ENCODE measurements around the gene RAC3.

RAC3 gene

DNA sequence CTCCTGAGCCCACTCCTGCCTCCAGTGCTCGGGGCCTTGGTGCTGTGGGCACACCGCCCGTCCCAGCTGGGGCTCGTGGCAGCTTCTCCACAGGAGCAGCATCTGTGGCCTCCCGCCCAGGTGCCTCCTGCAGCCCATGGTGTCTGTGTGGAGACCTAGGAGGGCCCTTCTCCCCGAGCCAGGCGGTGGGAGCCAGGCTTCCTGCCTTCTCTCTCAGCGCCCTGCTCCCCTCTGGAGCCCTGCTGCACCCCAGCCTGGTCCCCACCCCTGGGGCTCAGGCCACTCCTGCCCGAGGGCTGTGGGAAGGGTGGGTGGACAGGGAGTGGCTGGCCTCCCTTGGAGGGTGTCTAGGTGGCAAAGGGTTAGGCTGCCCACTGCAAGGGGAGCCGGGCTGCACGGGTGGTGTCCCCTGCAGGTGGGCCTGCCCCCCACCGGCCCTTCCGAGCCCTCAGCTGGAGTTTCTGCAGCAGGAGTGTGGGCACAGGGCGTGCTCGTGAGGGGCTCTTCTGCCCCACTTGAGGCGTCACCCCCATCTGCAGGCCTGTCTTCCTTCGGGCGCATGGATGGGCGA, 19.8 kb upstream of the RAC3 start:
- in situ Hi-C loops (cut with HindIII; ENCODE audit: low sequenced_read_pairs), result no loop called here

DNA sequence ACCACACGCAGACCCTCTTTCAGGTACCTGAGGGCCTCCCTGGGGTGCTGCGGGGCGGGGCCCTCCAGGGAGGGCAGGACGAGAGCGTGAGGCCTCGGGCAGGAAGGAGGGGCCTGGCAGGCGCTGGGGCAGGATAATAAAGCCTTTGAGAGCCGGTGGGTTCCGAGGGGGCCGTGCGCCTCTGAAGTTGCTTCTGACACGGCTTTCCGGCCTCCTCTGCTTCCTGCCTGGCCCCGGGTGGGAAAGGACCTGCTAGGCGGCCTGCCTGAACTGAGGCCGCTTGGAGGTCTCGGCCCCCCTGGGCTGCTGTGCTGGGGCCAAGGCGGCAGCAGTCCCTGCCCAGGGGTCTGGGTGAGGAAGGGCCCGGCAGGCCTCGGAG, 19.2 kb upstream of the RAC3 start:
- in situ Hi-C loops (cut with HindIII; ENCODE audit: low sequenced_read_pairs), result no loop called here

DNA sequence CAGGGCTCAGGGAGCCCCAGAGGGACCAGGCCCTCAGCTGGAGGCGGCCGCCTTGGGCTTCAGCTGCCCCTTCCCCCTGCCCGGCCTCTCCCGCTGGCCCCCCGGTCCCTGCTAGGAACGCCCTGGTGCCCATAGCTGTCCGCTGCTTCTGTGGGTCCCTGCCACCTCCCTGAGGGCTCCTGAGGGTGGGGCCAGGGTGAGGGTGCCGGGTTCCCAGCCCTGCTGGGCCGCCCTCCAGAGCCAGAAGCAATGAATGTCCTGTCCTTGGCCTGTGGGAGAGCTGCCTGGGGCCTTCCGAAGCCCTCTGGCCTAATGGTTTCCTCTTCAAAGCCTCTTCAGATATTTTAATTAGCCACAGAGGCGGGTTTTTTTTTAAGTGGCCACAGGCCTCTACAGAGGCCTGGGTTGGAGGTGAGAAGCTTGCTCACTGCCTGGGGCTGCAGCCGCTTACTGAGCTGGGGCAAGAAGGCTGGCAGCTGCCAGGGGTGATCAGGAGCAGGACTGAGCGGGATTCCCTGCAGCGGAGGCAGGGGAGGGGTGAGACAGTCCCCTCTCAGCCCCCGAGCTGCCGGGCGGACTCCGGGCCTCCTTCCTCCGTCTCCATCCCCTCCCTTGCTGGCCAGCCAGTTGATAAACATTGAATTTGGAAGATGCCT, 18.7 kb upstream of the RAC3 start:
- in situ Hi-C loops (cut with HindIII; ENCODE audit: low sequenced_read_pairs), result no loop called here

DNA sequence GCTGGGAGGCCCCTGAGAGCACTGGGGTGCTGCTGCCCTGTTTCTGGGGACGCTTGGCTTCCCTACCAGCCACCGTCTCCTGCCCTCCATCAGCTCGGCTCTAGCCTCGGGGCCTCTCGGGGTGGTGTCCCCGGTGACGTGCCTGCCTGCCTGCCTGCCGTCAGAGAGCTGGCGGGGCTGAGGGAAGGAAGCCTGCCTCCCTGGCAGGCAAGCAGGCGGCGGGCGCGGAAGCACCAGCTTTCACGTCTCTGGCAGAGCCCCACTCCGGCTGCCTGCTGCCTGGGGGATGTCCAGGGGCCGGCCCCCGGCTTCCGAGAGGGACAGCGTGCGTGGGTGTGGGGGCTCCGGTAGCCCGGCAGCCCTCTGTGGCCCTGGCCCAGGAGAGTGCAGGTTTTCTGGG, 18.1 kb upstream of the RAC3 start:
- in situ Hi-C loops (cut with HindIII; ENCODE audit: low sequenced_read_pairs), result no loop called here

DNA sequence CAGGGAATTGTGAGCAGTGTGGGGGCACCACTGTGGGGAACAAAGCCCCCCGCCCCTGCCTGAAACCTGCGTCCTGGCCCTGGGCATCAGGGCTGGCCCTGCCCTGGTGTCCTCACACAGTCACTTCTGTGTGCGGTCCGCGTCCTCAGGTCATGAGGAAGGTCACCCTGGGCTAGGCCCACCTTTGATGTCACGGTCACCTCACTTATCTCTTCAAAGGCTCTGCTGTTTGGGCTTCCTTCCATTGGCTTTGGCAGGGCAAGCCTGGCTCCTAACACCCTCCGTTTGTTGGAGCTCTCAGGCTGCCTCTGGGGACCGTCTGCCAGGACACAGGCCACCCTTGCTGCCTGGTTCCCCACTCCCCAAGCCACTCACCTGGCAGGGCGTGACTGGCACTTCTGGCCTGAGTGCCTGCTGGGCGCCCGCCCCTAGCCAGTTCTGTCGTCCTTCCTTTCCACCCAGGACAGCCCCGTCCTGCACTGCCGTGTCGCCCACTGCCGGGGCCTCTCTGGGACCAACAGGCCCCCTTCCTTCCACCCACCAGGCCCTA, 17.6 kb upstream of the RAC3 start:
- in situ Hi-C loops (cut with HindIII; ENCODE audit: low sequenced_read_pairs), result no loop called here

DNA sequence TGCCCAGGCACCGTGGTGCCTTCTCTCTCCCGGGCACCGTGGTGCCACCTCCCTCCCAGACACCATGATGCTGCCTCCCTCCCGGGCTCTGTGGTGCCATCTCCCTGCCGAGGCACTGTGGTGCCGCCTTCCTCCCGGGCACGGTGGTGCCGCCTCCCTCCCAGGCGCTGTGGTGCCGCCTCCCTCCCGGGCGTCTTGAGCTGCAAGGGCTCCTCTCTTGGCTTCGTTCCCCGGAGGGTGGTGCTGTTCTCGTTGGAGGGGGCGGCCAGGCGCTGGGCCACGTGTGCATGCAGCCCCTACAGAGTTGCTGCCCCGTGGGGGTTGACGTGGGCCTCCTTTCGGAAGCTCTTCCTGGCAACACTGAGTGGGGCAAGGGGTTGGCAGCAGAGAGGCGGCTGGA, 17.0 kb upstream of the RAC3 start:
- in situ Hi-C loops (cut with HindIII; ENCODE audit: low sequenced_read_pairs), result no loop called here

DNA sequence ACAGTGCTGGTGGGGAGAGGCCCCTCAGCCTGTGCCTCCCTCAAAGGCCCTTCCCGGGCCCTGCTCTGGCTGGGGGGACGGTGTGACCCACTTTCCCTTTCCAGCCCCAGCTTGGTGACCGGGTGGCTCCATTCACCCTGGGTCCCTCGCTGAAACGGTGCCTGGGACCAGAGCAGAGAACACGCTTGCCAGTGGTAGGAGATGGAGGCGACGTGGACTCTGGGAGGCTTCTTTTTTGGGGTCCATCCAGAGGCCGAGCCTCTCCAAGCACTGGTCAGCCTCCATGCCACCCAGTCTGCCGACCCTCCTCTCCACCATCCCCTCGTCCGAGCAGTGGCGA, 16.5 kb upstream of the RAC3 start:
- in situ Hi-C loops (cut with HindIII; ENCODE audit: low sequenced_read_pairs), result no loop called here

DNA sequence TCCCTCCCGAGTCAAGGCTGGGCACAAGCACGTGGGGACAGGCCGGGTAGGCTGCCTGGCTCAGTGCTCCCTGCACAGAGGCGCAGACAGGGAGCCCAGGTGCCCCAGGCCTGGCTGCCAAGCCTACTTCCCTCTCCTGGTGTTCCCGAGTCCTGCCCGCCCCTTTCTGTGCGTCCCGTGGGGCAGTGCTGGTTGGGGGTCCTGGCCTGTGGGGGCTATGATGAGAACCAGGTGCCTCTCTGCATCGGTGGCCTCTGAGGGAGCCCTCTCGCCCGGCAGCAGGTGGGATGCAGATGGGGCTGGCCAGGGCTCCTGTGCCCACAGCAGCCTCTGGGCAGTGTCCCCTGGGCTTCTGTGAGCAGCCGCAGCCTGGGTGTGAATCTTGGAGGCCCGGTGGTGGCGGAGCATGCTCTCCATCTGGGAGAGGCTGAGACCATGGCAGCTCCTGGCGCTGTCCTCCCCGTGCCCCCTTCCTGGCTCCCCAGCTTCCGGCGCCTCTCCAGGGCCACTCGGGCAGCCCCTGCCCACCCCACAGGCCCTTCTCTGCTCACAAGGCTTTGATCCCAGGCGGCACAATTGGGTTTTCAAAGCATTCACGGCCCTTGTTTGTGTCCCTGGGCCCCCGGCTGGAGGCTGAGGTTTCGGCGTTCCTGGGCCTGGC, 16.0 kb upstream of the RAC3 start:
- in situ Hi-C loops (cut with HindIII; ENCODE audit: low sequenced_read_pairs), result no loop called here

DNA sequence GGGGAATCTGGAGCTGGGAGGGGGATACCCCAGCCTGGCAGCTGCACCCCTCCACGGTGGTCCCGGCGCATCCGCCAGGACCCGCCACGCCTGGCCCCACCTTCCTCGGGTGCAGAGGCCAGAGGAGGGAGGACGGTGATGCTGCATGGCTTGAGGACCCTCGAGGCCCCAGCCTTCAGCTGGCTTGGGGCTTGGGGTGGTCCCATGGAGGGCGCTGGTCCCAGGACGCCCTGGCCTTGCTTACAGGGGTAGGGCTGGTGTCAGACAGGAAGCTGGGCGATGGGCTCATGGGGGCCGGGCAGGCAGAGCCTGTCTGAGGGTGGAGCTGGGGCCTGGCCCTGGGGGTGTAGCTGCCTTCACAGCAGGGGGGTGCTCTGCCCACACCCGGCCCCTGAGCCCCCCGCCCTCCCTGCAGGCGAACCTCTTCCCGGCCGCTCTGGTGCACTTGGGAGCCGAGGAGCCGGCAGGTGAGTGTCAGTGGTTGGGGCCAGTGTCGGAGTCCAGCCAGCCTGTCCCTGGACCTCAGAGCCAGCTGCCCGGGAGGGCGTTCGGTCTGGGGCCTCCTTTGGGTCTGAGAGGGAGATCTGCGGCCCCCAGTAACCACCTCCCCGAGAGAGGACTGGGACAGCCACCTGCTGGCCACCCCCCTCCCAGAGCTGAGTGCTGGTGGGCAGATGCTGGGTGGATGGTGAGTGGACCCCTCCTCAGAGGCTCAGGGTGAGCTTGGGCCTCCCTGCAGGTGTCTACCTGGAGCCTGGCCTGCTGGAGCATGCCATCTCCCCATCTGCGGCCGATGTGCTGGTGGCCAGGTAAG, 15.2 kb upstream of the RAC3 start:
- in situ Hi-C loops (cut with HindIII; ENCODE audit: low sequenced_read_pairs), result no loop called here

DNA sequence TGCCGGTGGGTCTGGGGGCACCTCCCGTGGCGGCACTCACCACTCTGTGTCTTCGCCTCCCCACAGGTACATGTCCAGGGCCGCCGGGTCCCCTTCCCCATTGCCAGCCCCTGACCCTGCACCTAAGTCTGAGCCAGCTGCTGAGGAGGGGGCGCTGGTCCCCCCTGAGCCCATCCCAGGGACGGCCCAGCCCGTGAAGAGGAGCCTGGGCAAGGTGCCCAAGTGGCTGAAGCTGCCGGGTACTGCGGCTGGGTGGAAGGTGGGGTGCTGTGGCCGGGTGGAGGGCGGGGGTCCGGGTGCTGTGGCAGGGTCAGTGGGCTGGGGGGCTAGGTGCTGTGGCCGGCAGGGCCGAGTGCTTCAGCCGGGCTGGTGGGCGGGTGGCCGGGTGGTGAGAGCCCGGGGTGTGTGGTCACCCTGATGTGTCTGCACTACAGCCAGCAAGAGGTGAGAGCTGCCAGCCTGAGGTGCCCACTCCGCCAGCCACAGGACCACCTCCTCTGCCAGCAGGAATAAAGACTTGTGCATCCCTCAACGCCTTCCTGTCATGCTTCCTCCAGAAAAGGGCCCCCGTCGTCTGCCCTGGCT, 14.5 kb upstream of the RAC3 start:
- in situ Hi-C loops (cut with HindIII; ENCODE audit: low sequenced_read_pairs), result no loop called here

DNA sequence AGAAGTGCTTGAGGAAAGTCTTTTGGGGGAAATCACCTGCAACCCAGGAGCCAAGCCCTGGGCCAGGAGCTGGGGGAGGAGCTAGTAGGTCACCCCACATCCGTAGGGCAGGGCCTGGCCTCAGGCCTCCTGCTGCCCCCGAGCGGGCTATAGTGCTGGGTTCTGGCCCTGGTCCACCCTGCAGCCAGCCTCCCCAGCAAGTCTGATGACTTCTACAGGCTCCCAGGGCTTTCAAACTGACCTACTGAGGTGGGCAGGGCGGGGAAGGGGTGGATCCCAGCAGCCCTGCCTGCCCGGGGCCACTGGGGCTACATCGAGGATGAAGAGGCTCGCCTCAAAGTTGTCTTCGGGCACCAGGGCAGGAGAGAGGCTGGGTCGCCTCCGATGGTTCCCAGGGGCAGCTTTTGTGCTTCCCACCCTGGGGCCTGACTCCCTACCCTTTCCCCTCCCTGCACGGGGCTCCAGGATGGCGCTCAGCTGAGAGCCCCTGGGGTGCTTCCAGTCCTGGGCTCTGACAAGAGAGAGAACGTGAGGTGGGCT, 13.8 kb upstream of the RAC3 start:
- in situ Hi-C loops (cut with HindIII; ENCODE audit: low sequenced_read_pairs), result no loop called here

DNA sequence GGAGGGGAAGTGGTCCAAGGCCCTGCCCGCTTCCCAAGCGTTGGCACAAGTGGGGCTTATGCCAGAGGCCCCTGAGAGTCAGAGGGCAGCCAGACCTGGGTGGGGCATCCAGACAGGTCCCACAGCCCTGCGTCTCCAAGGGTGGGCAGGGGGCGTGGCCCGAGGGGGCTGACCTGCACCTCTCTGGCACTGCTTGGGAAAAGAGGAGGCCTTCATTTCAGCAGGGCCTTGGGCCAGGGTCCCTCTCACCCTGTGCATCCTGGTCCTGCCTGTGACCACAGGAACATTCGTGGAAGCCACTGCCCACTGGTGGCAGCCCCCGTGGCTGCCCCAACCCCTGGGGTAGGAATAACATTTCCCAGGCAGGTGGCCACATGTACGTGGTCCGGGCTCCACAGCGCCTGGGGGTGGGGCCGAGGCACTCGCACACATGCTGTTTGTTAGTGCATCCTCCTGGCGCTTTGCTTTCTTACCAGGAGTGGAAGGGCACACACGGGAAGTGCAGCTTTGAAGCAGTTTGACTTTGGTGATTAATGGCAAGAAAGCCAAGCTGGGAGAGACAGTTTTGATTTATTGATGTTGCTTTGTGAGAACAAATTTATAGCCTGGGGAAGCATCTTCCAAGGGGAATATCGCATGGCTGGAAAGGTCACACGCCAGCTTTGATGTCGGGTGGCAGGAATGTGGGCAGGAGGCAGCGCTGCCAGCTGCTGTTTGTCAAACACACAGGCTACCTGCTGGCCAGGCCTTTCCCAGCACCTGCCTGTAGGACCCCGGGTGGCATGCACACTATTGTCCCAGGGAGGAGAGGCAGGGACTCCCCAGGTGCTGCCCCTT, 13.1 kb upstream of the RAC3 start:
- in situ Hi-C loops (cut with HindIII; ENCODE audit: low sequenced_read_pairs), result no loop called here

DNA sequence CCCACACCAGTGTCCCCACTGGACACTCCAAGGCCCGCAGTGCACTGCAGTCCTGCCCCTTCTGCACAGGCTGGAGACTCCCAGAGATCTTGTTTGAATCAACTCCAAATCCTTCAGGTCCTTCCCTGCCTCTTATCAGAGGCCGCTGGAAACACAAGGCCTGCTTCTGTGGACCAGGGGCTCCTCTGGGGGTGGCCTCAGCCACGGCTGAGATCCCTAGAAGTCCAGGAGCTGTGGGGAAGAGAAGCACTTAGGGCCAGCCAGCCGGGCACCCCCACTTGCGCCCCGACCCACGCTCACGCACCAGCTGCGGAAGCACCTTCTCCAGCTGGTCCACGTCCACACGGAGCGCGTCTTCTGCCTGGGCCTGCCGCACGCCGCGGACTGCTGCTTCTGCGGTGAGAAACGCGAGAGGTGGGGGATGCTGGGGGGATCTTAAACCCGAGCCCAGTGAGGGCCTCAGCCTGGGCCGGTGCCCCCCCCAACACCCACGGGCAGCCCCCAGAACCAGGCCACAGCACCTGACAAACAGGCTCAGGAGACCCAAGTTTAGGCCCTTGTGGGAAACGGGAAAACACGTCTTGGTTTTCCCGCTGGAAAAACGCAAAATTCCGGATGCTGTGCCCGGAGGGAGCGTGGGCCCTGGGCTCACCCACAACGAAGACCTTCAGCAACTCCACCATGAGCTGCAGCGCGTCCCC, 12.3 kb upstream of the RAC3 start:
- in situ Hi-C loops (cut with HindIII; ENCODE audit: low sequenced_read_pairs), result no loop called here

DNA sequence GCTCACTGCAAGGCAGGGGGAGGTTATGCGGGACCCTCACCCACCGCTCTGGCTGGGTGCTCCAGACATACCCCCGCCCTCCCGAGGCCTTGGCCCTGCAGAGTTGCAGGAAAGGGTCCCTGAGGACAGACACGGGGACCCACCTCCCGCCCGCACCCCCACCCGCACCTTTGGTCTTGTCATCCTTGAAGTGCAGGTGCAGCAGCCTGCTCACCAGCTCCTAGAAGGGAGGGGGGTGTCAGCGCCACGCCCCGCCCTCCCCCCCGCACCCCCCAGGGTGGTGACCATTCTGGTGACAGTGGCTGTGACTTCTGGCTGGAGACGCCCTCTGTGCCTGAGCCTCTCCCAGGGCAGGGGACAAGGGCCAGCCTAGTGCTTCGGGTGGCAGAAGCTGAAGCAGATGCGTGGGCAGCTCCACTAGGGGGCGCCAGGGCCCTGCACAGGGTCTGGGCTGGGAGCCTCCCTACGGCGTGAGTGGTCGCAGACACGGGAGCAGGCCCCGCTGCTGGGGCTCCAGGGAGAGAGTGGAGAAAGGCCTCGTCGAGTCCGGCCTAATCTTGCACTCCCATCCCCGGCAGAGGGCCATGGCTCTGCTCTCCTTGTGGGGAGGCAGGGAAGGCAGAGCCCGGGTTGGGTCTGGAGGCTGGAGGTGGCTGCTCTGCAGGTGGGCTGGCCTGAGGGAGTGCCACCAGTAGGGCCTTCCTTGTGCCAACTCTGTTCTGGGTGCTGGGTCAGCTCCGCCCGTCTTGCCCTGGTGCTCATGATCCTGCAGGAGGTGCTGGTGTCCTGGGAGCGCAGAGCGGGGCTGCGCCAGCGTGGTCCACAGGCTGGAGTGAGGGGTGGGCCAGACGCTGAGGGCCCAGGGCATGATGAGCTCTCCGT, 11.5 kb upstream of the RAC3 start:
- in situ Hi-C loops (cut with HindIII; ENCODE audit: low sequenced_read_pairs), result no loop called here

DNA sequence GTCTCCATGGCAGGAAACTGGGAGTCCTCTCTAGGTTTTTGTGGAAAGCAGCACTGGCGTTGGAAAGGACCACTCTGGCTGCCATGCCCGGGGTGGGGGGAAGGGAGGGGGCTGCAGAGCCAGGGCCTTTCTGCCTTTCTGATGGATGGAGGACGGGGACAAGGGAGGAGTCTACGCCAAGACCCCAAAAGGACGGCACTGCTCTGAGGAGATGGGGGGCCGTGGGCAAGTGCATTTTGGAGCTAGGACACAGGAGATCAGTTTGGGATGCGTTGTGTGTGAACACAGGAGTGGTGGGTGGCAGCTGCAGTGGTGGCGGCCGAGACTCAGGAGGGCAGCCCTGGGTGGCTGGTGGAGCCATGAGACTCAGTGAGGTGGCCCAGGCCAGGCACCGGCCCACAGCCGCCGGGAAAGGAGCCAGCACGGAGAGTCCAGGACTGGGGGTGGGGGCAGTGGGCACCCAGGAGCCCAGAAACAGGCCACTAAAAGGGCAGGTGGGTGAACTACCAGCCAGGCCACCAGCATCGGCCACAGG, 10.8 kb upstream of the RAC3 start:
- in situ Hi-C loops (cut with HindIII; ENCODE audit: low sequenced_read_pairs), result no loop called here

DNA sequence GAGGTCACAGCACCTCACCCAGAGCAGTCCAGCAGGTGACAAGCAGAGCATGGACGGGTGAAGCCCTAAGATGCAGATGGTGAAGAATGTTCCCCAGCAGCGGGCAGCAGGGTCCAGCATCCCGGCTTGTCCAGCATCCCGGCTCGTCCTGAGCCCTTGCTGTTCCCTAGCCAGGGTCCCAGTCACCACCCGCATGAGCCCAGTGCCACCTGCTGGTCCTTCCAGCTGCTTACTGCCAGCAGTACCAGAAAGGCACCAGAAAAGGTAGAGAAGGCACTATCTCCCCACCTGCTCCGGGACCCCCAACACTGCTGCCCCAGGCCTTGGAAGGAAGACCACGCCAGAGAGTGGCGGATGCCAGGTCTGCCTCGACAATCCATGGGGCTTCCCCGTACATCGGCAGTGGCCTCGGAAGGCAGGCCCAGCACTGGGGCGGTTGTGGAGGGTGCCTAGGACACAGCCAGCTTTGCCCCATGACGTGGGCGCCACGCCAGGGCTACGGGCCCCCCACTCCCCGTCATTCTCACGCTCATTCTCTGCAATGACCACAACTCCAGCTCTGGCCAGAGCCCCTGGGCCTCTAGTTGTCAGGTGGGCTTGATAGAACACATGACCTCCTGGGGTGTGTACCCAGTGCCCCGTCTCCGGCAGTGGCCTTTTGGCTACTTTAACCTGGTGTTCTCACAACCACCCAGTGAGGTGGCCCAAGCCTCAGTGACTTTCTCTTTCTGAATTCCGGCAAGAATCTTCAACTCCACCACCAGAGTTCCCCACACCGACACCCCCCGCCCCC, 10.2 kb upstream of the RAC3 start:
- in situ Hi-C loops (cut with HindIII; ENCODE audit: low sequenced_read_pairs), result no loop called here

DNA sequence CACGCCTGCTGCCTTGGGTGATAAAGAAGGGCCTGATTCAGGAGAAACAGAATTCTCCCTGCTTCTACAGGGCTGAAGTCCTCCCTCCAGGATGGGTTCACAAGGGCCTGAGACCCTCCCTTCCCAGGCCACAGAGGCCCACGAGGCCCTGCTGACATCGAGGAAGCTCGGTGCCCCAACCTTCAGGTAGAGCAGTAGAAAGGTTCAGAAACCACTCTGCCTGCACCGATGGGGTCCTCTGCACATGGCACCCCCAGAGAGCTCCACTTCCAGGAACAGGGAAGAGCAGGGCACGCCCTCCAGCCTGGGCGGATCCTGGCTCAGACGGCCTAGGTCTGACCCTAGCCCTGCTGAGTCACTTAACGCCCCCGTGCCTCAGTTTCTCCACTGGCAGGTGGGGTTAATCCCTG, 9.6 kb upstream of the RAC3 start:
- in situ Hi-C loops (cut with HindIII; ENCODE audit: low sequenced_read_pairs), result no loop called here
